GM10266 (cell line): ENCODE measurements around the gene SHANK2.
"Not testable (repeated sequence)": the region's sequence is repeated elsewhere in the genome, so short reads cannot be mapped to it uniquely, and the experiment has no call there.

Experiments
- DNase-seq: peaks from one replicate; pipeline ENCODE4 v3.0.0; 2012; ENCODE audit errors: extremely low spot score
- TF ChIP-seq, protein P1 (sequence below): IDR thresholded peaks from 2 replicates; pipeline ENCODE4 v1.5.1; 2012; ENCODE audit warnings: mild to moderate bottlenecking, low read depth; ENCODE audit not compliant: control insufficient read depth, insufficient read depth; ENCODE audit errors: missing control alignments

SHANK2 gene

DNA sequence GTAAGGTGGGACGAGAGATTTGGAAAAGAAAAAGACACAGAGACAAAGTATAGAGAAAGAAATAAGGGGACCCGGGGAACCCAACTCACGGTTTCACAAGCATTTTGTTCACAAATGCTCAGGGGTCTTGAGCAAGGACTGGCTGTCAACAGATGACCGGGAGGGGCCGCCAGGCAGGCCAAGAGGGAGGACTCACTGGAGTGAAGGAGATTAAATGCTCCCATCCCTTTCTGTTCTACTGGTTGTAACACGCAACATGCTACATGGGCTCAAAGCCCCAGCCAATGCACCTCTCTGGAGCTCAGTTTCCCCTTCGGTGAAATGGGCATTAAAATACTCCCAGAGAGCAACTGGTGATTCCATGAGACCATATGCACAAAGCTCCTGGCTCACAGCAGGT lies 13.4 kb downstream of the SHANK2 start:
- TF ChIP-seq, protein P1, sequence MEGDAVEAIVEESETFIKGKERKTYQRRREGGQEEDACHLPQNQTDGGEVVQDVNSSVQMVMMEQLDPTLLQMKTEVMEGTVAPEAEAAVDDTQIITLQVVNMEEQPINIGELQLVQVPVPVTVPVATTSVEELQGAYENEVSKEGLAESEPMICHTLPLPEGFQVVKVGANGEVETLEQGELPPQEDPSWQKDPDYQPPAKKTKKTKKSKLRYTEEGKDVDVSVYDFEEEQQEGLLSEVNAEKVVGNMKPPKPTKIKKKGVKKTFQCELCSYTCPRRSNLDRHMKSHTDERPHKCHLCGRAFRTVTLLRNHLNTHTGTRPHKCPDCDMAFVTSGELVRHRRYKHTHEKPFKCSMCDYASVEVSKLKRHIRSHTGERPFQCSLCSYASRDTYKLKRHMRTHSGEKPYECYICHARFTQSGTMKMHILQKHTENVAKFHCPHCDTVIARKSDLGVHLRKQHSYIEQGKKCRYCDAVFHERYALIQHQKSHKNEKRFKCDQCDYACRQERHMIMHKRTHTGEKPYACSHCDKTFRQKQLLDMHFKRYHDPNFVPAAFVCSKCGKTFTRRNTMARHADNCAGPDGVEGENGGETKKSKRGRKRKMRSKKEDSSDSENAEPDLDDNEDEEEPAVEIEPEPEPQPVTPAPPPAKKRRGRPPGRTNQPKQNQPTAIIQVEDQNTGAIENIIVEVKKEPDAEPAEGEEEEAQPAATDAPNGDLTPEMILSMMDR = no peak
- DNase-seq = no peak

DNA sequence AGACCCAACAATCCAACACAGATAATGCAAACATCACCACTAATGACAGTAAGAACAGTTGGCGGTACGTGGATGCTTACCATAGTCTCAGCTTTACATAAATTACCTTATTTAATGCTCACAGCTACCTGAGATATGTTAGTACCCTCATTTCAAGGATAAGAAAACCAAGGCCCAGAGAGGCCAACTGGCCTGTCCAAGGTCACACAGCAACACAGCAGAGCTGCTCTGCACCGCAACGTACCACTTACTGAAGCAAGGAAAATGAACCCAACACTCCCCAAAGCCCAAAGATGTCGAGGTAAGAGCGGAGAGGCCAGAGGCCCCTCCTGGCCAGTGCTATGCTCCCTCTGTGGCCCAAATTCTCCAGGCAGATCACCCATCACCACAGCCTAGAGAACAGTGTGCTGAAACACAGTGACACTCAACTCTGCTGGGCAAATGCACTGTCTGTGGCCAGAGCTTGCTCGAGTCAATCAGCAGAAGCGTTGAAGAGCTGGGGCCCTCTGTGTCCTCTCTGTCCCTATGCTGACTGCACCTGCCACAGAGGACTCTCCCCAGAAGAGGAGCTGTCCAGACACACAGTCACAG lies 14.0 kb downstream of the SHANK2 start:
- DNase-seq = no peak
- TF ChIP-seq, protein P1 = no peak

DNA sequence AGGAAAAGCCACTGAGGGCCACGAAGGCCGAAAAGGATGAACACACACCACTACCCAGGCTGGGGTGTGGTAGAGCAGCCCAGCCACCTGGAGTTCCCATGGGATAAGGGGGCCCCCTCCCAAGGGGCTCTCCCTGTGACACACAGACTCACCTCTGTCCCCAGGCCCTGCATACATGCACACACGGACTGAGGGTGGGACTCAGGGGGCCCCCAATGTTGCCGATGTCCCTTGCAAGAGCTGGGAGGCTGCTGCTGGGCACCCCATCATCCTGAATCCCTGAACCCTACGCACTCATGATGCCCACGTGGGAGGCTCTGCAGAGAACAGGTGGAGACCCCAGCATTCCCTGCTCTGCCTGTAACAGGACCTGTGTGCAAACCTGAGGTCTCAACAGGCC lies 14.5 kb downstream of the SHANK2 start:
- no peak for DNase-seq
- TF ChIP-seq, protein P1 = no peak

DNA sequence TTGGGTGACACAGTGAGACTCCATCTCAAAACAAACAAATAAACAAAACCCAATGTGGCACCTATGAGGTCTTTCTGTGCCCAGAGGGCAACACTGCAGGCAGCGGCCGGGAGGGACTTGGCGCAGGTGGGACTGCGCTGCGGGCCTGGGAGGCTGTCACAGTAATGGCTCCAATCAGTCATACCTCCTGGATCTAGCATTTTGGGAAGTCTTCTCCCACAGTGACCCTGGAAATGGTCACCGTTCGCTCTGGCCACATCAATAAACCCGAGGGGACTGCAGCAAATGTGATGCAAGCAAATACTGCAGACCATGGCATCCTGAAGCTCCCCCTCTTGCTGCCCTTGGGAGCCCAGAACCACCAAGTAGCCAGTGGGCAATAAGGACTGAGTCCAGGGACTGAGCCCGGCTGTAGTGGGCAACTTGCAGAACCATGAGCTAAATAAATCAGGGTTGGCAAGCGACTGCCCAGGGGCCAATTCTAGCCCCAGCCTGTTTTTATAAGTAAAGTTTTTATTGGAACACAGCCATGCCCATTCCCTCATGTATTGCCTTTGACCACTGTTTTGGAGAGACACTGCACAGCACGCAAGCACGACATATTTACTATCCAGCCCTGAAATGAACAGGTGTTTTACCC lies 15.4 kb downstream of the SHANK2 start:
- TF ChIP-seq, protein P1 = no peak
- DNase-seq = no peak

DNA sequence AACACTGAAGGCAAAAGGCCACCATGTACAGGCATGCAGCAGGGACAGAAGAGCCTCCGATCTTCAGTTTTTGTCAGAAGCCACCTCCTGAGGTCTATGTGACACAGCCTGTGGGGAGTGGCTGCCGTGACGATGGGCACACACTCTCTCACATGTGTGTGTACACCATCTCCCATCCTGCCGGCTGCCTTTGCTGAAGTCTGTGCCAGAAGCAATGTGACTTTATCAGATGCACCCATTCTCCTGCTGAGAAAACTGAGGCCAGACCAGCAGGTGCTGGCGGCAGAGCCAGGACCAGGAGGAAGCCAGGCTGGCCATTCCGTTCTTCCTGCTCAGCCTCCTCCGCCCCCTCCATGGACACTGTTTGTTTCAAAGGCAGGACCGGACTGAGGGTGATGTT lies 16.7 kb downstream of the SHANK2 start:
- no peak for DNase-seq
- TF ChIP-seq, protein P1 = no peak

DNA sequence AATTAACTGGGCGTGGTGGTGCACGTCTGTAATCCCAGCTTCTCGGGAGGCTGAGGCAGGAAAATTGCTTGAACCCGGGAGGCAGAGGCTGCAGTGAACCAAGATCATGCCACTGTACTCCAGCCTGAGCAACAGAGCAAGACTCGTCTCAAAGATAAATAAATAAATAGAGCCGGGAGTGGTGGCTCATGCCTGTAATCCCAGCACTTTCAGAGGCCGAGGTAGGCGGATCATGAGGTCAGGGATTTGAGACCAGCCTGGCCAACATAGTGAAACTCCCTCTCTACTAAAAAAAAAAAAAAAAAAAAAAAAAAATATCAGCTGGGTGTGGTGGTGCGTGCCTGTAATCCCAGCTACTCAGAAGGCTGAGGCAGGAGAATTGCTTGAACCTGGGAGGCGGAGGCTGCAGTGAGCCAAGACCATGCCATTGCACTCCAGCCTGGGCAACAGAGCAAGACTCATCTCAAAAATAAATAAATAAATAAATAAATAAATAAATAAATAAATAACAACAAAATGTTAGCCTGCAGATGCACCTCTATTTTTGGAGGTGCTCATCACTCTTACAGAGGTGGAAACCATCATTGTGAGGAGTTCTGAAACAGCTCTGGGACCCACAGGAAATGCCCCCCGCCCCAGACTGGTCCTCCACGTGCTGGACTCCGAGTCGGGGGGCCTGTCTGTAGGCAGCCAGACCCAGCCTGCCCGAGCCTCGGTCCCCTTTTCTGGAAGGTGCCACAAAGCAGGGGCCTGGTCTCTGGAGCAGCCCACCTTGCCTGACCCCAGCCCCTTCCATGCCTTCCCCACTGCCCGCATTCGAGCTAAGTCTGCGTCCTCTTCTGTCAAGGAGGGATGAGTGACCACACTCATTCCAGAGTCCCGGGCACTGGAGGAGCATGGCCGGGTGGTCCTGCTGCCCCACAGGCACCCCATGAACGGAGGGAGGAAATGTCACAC lies 18.2 kb downstream of the SHANK2 start:
- not testable (repeated sequence) for DNase-seq

DNA sequence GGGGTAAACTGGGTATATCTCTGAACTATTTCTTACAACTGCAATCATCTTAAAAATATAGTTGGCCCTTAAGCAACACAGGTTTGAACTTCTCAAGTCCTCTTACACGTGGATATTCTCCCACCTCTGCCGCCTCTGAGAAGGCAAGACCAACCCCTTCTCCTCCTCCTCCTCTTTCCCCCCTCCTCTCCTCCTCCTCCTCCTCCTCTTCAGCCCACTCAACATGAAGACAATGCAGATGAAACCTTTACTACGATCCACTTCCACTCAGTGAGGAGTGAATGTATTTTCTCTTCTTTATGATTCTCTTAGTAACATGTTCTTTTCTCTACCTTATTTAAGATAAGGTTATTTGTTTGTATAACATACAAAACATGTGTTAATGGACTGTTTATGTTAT lies 20.0 kb downstream of the SHANK2 start:
- TF ChIP-seq, protein P1 = no peak
- DNase-seq = no peak
